ENCODE measurements around the gene ADPRH. TPM values are rescaled to one million over a fixed set of nuclear protein-coding genes. Genes with fewer than 3 reads are reported as not detected.

Gene ADPRH
- total RNA-seq, 4 donors from 2014 or later, result 0.66 to 5.1 (median 2.9) TPM

- DNase-seq, result no peak
- no peak overlapping the region for H3K4me3 ChIP-seq
- H3K27me3 ChIP-seq, result no peaks in the 10 kb centered on the region
- WGBS, 2 donors, result 67 to 86% methylated on average over 3 to 7 of the region's 7 CpGs
- H3K4me1 ChIP-seq, result peaks cover 0 to 43% (median 23%) of the 10 kb centered on the region in 3 donors
- H3K9me3 ChIP-seq, result no peaks in the 10 kb centered on the region
- TF ChIP-seq CTCF (IDR thresholded peaks at IDR 0.05) (no peak), POLR2A (IDR thresholded peaks at IDR 0.05) (no peak)
- intact Hi-C loops (cut with DNase I), result no loop called here
- peak overlapping the region in 3 of 4 donors; percentile 45 to 80 (median 58) for H3K27ac ChIP-seq
- H3K36me3 ChIP-seq, result no peaks in the 10 kb centered on the region
These were observed 51.6 kb downstream of the ADPRH start for GRCh38 chr3:119630880-119631329.

- H3K4me1 ChIP-seq, result peaks cover 0 to 47% (median 26%) of the 10 kb centered on the region in 3 donors
- intact Hi-C loops (cut with DNase I), result no loop called here
- WGBS, 2 donors, result 44 to 46% methylated on average over 3 of the region's 3 CpGs
- TF ChIP-seq CTCF (IDR thresholded peaks at IDR 0.05) (no peak), POLR2A (IDR thresholded peaks at IDR 0.05) (no peak)
- H3K9me3 ChIP-seq, result no peaks in the 10 kb centered on the region
- no peaks in the 10 kb centered on the region for H3K27me3 ChIP-seq
- DNase-seq, result no peak
- no peak overlapping the region for H3K4me3 ChIP-seq
- no peaks in the 10 kb centered on the region for H3K36me3 ChIP-seq
- no peak overlapping the region for H3K27ac ChIP-seq
These were observed 52.2 kb downstream of the ADPRH start for GRCh38 chr3:119631516-119631915.

GRCh38 chr3:119632216-119632615 is 52.9 kb downstream of the ADPRH start:
- Histone ChIP-seq H3K36me3 (no peaks in the 10 kb centered on the region), H3K9me3 (no peaks in the 10 kb centered on the region), H3K4me1 (peaks cover 0 to 47% (median 33%) of the 10 kb centered on the region in 3 donors), H3K27ac (no peak overlapping the region), H3K4me3 (no peak overlapping the region), H3K27me3 (no peaks in the 10 kb centered on the region)
- TF ChIP-seq CTCF (IDR thresholded peaks at IDR 0.05) (no peak), POLR2A (IDR thresholded peaks at IDR 0.05) (no peak)
- 75 to 99% methylated on average over 4 of the region's 4 CpGs for WGBS, 2 donors
- intact Hi-C loops (cut with DNase I), result no loop called here
- DNase-seq, result no peak

GRCh38 chr3:119632829-119633228 is 53.5 kb downstream of the ADPRH start:
- Histone ChIP-seq H3K4me1 (peaks cover 3 to 47% (median 38%) of the 10 kb centered on the region in 3 donors), H3K27me3 (no peaks in the 10 kb centered on the region), H3K4me3 (no peak overlapping the region), H3K36me3 (no peaks in the 10 kb centered on the region), H3K27ac (no peak overlapping the region), H3K9me3 (no peaks in the 10 kb centered on the region)
- DNase-seq, result no peak
- TF ChIP-seq CTCF (IDR thresholded peaks at IDR 0.05), result no peak
- TF ChIP-seq POLR2A (IDR thresholded peaks at IDR 0.05), result no peak
- intact Hi-C loops (cut with DNase I), result no loop called here
- 87 to 88% methylated on average over 4 of the region's 4 CpGs for WGBS, 2 donors

- H3K27ac ChIP-seq, result peak overlapping the region in 3 of 4 donors; percentile 51 to 91 (median 67)
- H3K9me3 ChIP-seq, result no peaks in the 10 kb centered on the region
- WGBS, 2 donors, result 81 to 91% methylated on average over 7 to 9 of the region's 10 CpGs
- DNase-seq, result no peak
- no peaks in the 10 kb centered on the region for H3K27me3 ChIP-seq
- H3K4me3 ChIP-seq, result no peak overlapping the region
- H3K36me3 ChIP-seq, result no peaks in the 10 kb centered on the region
- peaks cover 7 to 42% (median 41%) of the 10 kb centered on the region in 3 donors for H3K4me1 ChIP-seq
- TF ChIP-seq CTCF (IDR thresholded peaks at IDR 0.05), result no peak
- no peak for TF ChIP-seq POLR2A (IDR thresholded peaks at IDR 0.05)
- intact Hi-C loops (cut with DNase I), result no loop called here
These were observed 56.4 kb downstream of the ADPRH start for GRCh38 chr3:119635719-119636118.

Measured in esophagus squamous epithelium (tissue), 5 donors.